ENCODE measurements around the gene CCDC116. TPM values are rescaled to one million over a fixed set of nuclear protein-coding genes. Genes with fewer than 3 reads are reported as not detected.
"Not testable (repeated sequence)": the region's sequence is repeated elsewhere in the genome, so short reads cannot be mapped to it uniquely, and the experiment has no call there.

The CCDC116 gene
- total RNA-seq, 1 donor from 2014 or later, result 1.3 TPM

GRCh38 chr22:21613553-21614233, 18.9 kb upstream of the CCDC116 start:
- Mint-ChIP-seq H3K36me3 (peaks cover 17% of the 10 kb centered on the region), H3K4me3 (no peak overlapping the region), H3K27ac (peak overlapping the region; percentile 13), H3K9me3 (no peaks in the 10 kb centered on the region), H3K4me1 (peaks cover 5% of the 10 kb centered on the region), H3K27me3 (ENCODE audit: low read depth) (no peaks in the 10 kb centered on the region)
- DNase-seq (ENCODE audit: low spot score in 2 of 2, unreplicated experiment in 2 of 2), result no peak
- TF ChIP-seq CTCF (IDR thresholded peaks at IDR 0.05; ENCODE audit: unreplicated experiment), result no peak

GRCh38 chr22:21615731-21616130, 16.8 kb upstream of the CCDC116 start:
- peaks cover 17% of the 10 kb centered on the region for H3K36me3 Mint-ChIP-seq
- H3K4me1 Mint-ChIP-seq, result peaks cover 5% of the 10 kb centered on the region
- H3K4me3 Mint-ChIP-seq, result no peak overlapping the region
- H3K27me3 Mint-ChIP-seq (ENCODE audit: low read depth), result no peaks in the 10 kb centered on the region
- H3K9me3 Mint-ChIP-seq, result no peaks in the 10 kb centered on the region
- no peak overlapping the region for H3K27ac Mint-ChIP-seq
- no peak for TF ChIP-seq CTCF (IDR thresholded peaks at IDR 0.05; ENCODE audit: unreplicated experiment)
- DNase-seq (ENCODE audit: low spot score in 2 of 2, unreplicated experiment in 2 of 2), result no peak

- H3K9me3 Mint-ChIP-seq; H3K36me3 Mint-ChIP-seq; H3K4me1 Mint-ChIP-seq; DNase-seq (ENCODE audit: low spot score in 2 of 2, unreplicated experiment in 2 of 2); H3K4me3 Mint-ChIP-seq; H3K27me3 Mint-ChIP-seq (ENCODE audit: low read depth); H3K27ac Mint-ChIP-seq: not testable (repeated sequence)
Measured at GRCh38 chr22:21617337-21617736, 15.2 kb upstream of the CCDC116 start.

- H3K4me3 Mint-ChIP-seq, result no peak overlapping the region
- no peaks in the 10 kb centered on the region for H3K27me3 Mint-ChIP-seq (ENCODE audit: low read depth)
- H3K9me3 Mint-ChIP-seq, result no peaks in the 10 kb centered on the region
- no peak for TF ChIP-seq CTCF (IDR thresholded peaks at IDR 0.05; ENCODE audit: unreplicated experiment)
- DNase-seq (ENCODE audit: low spot score in 2 of 2, unreplicated experiment in 2 of 2), result no peak
- H3K4me1 Mint-ChIP-seq, result no peaks in the 10 kb centered on the region
- H3K27ac Mint-ChIP-seq, result no peak overlapping the region
- H3K36me3 Mint-ChIP-seq, result peaks cover 2% of the 10 kb centered on the region
Measured at GRCh38 chr22:21621025-21621424, 11.5 kb upstream of the CCDC116 start.

GRCh38 chr22:21622011-21622918, 10.3 kb upstream of the CCDC116 start:
- no peaks in the 10 kb centered on the region for H3K4me1 Mint-ChIP-seq
- no peaks in the 10 kb centered on the region for H3K36me3 Mint-ChIP-seq
- H3K27ac Mint-ChIP-seq, result peak overlapping the region; percentile 17
- H3K27me3 Mint-ChIP-seq (ENCODE audit: low read depth), result no peaks in the 10 kb centered on the region
- no peaks in the 10 kb centered on the region for H3K9me3 Mint-ChIP-seq
- TF ChIP-seq CTCF (IDR thresholded peaks at IDR 0.05; ENCODE audit: unreplicated experiment), result no peak
- no peak overlapping the region for H3K4me3 Mint-ChIP-seq
- DNase-seq (ENCODE audit: low spot score in 2 of 2, unreplicated experiment in 2 of 2), result no peak

All from mesothelial cell of epicardium (in vitro differentiated cells).